NCI-H510A (cell line): ENCODE results near the gene MACROH2A1.

Source experiments
- DNase-seq: peaks from one replicate; lab custom pipeline; 2025; lab: John Stamatoyannopoulos, UW

The MACROH2A1 gene

DNA sequence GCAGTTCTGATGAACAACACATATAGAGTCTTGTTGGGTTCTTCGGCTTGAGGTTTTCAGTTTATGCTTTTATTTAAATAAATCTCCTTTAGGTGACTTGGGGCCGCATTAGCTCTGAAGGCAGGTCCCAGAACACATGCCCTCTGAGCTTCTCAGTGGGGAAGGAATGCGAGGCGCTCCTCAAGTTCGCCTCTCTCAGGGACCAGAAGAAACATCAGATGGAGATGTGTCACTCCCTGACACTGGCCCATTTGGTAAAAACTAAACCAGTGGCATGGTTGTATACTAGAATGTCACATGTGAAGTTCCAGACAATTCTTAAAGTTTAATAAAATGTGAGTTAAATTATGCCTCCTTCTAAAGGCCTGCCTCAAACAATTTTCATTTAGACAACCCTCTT lies 1.9 kb downstream of the MACROH2A1 start:
- DNase-seq: no peak

DNA sequence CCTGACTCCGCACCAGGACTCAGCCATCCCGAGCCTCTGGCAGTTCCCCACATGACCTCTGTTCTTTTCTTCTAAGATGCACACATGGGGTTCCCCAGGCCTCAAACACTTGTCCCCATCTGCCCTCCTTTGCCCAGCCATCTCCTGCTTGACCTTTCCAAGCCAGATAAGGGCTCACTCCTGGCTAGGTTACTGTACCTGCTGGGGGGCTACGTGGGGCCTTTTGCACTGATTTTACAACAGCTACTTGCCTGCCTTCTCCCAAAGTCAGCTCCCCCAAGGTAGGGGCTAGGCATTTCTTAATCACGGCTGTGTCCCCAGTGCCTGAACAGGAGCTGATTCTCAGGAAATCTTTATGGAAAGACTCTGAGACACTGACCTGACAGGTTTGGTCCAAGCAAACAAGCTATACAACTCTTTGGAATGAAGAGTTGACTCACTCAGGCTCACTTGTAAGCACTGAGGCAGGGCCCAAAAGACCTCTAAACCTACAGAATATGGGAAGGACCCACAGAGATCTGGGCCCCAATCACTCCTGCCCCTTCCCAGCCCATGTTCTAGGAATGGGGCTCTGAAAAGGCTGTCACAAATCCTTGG lies 2.5 kb downstream of the MACROH2A1 start:
- no peak for DNase-seq

DNA sequence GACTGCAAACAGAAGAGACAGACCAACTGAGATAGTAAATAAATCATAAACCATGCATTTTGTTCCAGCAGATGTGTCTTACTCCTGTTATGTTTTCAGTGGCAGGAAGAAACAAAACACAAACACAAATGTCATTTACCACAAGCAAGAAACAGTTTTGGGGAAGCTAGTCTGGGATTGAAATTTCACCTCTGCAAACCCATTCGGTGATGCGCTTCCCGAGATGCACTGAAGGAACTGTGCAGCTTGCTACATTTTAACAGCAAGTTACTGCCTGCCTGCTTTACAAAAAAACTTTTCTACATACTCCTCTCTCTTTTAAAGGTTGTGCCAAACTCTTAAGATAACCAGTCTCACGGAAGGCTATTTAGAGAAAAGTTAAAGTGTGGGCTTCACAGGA lies 3.2 kb downstream of the MACROH2A1 start:
- no peak for DNase-seq

DNA sequence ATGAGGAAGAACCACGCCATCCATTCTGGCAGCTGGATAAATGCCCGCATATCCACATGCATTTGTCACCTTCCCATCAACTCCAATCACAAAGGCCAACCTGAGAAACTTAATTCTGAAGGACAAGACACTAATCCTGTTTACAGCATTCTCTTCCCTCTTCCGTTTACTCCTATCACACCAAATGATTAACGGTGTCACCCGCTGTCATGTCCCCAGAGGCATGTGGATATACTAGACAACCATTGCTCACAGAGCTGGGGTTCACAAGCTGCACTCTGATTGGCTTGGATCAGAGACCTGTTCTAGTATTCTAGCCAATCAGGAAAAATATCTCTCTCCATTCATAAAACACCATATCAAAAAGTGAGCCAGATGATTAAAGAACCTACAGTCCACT lies 3.6 kb downstream of the MACROH2A1 start:
- no peak for DNase-seq

DNA sequence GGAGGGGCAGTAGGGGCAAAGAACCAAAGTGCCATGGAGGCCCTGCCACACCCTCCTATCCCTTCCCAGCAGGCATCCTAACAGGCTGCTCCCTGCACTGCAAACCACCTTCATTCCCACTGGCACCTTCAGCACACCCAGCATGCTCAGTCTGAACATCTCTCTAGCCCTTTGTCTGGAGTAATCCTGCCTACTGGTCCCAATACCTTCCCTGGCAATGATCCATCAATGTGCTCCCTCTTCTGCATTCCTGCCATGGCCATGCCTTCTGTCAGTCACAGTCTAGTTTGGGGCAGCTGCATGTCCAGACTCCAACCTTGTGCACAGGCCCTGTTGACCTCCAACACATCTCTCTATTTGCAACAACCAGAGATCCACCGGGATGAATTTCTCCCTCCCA lies 4.9 kb downstream of the MACROH2A1 start:
- DNase-seq: no peak

DNA sequence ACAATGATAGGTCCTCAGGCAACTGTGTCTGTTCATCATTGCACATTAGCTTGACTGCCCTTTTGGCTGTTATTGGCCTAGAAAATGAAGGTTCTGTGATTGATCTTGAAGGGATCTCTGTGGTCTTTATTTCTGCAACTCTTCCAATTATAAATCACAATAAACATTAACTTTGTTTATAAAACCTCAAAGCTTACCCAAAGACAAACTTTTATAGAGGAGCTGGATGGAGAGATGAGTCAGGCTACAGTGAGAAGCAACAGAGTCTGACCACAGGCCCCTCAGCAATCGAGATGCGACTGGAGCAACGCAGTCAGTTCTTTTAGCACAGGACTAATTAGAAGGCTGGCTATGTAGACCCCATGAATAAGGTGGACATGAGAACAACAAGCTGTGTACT lies 5.3 kb downstream of the MACROH2A1 start:
- DNase-seq: no peak

DNA sequence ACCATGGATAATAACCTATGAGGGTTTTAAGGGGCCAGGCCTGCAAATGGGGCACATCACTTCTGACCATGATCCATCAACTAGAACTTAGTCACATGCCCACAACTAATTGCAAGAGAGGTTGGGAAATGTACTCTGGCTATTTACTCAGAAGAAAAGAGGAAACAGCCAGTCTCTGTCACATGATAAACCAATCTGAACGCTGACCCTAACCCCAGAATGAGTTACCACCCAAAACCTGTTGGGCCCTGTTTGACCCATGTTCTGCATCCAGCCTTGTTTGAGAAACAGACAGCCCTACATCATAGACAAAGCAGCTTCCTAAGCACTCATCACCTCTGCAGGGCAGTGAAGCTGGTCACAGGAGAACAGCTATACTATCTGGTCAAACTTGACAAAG lies 5.8 kb downstream of the MACROH2A1 start:
- no peak for DNase-seq

DNA sequence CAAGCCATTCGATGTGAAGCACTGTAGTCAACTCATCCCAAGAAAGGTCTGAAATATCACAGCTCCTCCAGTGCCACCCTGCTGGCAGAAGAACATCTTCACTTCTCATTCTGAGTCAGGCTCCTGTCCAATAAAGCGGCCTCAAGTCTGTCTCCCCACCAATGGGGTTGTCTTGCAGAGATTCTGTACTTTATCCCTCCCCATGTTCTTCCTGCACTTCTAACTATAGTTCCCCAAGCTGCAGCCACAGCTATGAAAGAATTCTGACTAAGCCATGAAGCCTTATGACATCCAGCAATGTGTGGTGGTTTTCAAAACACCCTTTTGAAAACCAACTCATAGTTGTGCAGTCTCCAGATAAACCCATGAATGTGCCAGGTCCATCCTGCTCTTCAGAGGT lies 6.8 kb downstream of the MACROH2A1 start:
- DNase-seq: no peak

DNA sequence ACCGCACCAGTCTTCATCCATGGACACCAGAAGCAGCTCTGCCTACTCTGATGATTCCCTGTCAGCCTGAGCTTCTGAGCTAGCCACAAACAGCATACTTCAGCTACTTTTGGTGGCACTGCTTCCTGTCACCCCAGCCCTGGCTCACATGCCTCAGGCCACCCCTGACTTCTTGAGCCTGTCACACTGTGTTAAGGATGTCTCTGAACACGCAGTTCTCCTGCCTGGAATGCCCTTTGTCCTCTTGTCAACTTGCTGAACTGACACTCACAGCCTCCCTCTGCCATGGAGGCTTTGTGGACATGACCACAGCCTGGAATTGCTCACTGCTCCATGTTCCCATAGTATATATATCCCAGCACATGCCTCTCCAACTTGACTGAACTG lies 7.2 kb downstream of the MACROH2A1 start:
- no peak for DNase-seq

DNA sequence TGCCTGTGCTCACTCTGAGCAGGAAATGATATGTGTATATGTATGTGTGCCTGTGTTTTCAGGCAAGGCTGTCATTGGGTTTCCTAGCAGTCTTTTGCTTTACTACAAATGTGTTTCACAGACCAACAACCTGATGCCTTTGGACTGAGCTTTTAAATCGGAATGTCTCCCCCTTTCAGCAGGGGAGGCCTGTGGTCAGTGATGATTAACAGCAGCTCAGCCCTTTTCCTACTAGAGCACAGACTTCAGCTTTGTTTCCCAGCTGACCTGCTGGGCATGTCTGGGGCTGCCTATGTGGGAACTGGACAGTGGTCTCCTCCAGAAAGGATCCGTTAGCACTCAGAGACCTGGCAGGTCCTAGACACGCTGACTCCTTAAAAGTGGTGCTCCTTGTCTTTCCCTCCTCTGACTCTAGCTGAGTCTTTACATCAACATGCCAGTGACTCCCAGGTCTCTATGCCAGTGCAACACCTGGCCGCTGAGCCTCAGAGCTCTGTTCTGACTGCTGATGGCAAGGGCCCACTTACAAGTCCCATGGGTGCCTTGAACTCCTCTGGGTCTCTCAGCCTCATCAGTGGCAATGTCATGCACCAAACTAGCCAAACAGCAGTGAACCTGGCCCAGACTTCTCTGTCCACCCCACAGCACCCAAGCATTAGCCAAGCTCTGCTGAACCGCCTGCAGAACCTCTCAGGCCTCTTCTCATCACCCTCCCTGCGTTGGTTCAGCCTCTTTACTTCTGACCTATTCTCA lies 7.7 kb downstream of the MACROH2A1 start:
- no peak for DNase-seq

DNA sequence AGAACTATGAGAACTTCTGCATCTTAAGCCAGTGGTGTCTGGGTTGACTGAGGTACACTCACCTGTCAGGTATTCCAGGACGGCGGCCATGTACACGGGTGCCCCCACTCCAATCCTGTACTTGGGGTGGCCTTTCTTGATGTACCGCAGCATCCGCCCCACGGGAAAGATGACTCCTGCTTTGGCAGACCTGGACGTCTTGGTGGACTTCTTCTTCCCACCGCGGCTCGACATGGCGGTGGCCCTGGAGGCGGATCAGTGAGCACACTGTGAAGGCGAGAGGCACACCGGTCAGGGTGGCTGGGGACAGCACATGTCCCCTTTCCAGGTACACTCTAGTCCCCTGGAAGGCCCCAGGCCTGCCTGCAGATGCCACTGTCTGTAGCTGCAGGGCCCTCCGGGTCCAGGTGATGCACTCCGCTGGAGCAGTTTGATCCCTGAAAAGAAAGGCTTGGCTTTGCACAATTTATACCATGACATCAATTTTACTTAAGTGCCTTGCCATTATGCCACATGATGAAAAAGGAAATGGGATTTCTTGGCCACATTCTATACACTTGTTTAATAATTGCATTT lies 10.1 kb downstream of the MACROH2A1 start:
- no peak for DNase-seq

DNA sequence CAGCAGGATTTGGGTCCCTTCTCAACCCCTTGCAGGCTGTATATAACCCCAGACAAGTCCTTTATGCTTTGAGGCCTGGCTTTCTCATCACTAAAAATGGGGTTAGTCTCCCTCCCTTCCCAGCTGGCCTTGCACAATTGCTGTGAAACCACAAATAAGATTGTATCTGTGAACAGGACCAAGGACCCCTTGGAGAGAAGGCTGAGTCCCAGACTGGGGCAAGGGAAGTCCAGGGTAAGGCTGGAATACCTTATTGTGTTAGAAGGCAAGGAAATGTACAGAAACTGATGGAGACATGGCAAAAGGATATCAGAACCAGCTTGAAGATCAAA lies 11.4 kb downstream of the MACROH2A1 start:
- DNase-seq: no peak

DNA sequence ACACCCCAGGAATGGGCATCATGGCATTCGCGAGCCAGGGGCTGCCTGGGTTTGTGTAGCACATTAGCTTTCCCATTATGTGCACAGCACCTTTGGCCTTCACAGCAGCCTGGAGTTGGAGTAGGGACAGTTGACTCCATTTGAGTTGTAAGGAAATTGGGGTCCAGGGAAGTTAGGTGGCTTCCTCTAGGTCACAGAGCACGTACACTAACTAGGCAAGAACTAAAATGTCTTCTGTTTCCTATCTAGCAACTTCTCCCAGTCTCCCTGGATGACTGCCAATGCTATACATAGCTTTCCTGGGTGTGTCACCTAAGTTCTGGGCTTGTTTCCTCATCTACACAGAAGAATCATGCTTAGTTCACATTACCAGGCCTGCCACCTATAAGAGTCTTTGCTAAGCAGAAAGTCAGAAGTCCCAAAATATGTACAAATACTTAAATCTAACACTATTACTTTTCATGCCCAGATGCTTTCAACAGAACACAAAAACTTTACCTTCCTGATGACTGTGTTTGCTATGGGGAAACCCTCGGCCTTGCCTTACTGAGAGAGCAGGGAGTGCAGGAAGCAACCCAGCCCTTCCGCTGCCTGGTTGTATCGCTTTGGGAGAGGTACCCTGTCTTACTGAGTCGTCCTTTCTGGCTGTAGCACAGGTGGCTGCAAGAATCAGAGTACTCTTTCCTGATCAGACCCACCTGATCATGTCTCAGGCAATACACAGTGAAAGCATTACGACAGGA lies 12.0 kb downstream of the MACROH2A1 start:
- no peak for DNase-seq

DNA sequence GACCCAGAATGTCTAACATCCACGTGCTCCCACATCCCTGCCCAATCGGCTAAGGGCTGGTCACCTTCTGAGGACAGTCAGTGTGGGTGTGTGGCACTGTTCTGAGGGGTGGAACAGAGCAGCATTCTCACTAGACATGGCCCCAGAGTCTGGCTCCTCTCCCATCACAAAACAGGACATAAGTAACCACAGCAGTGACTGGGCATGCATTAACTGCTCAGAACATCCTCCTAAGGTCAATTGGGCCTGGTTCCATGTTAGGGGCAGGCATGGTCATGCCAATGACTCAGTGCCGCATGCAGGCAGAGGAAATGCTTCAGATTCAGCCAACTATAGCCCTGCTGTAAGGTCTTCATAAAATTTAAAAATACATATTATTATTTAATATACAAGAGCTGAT lies 12.9 kb downstream of the MACROH2A1 start:
- DNase-seq: no peak

DNA sequence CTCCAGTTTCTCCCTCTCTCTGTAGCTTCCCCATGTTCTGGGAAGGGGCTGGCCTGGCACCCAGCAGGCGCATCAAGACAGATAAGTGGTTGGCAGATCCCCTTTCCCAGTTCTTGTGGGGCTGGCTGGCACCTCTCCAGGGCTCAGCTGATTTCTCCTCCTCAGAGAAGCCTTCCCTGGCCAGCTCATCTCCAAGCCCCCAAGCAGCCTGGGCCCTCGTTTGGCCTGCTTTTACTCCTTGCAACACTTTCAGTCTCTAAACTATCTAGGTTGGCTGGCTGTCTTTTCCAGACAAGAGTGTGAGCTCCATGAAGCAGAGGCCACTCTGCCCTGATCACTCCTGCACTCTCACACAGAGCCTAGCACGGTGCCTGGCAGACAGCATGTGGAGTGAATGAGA lies 13.5 kb downstream of the MACROH2A1 start:
- DNase-seq: no peak

DNA sequence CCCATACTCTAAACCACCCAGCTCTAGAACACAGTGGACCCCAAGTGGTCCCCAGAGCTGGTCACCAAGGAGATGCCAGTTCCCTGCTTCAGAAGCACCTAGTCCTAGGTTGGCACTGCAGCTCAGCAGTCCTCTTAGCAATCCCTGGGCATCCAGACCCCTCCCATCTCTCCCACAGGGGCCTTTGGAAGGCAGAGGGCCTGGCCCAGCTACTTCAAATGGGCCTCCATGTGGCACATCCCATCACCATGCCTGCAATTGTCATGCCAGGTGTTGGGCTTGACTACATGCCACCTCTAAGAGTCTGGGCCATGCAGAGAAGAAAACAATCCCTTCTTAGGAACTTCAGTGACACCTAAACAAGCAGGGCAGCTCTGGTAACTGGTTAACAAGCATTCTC lies 14.1 kb downstream of the MACROH2A1 start:
- DNase-seq: no peak

DNA sequence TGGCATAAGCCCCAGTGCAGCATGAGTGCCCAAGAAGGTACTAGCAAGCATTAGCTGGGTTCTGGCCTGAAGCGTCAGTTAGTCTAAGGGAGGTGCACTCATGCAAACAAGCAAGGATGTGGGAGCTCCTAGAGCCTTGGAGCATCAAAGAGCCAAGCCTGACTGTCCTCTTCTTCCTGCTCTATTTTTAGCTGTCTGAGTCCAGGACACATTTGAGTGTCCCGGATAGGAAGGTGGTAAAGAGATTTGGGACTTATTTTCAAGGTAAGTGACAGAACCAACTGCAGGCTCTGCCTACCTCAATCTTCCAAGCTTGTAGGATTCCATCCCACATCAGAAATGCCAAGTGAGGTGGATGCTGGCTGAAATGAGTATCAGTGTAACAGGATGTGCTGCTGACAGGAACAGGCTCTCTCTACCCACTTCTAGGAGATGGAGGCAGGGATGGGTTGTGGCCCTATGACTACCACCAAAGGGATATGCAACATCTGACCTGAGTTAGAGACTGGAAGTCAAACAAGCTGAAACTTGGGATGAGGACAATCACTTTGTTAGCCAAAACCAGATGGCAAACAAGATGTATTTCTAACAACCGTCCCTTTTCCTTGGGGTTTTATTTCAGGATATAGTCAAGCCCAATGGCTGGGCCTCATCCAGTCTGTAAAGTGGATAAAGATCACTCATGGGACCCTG lies 15.1 kb downstream of the MACROH2A1 start:
- DNase-seq: no peak

DNA sequence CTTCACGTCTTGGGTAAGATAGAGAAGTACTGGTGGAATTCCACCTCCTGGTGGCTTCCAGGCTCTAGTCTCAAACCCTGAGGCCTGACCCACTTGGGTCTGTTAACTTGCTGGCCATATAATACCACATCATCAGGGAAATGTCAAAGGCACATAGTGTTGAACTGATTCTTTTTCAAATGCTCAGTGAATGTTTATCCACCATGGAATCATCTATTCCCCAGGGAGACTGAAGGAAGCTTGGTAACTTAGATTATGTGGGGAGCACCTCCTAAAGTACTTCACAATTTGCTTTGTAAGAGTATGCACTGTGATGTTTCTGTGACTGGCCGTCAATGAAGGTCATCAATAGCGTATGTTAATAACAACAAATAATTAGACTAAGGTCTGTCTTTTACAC lies 16.1 kb downstream of the MACROH2A1 start:
- no peak for DNase-seq

DNA sequence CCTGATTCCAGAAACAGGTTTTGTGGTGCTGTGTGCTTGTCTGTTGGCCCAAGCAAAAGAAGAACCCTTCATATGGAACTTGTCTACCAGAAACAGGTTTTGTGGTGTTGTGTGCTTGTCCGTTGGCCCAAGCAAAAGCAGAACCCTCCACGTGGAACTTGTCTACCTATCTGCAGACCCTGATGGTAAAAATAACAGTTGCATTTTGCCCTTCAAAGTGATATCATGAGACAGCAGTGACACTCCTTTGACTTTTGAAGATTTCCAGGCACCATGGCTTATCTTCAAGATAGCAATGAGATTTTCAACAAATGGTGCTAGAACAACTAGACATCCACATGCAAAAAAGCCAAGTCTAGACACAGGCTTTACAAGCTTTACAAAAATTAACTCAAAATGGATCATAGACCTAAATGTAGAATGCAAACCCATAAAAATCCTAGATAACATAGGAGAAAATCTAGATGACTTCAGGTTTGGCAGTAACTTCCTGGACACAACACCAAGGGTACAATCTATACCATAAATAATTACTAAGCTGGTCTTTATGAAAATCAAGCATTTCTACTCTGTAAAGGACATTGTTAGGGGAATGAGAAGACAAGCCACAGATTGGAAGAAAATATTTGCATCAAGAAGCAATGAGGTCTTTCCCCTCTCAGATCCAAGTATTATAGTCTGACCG lies 16.8 kb downstream of the MACROH2A1 start:
- no peak for DNase-seq

DNA sequence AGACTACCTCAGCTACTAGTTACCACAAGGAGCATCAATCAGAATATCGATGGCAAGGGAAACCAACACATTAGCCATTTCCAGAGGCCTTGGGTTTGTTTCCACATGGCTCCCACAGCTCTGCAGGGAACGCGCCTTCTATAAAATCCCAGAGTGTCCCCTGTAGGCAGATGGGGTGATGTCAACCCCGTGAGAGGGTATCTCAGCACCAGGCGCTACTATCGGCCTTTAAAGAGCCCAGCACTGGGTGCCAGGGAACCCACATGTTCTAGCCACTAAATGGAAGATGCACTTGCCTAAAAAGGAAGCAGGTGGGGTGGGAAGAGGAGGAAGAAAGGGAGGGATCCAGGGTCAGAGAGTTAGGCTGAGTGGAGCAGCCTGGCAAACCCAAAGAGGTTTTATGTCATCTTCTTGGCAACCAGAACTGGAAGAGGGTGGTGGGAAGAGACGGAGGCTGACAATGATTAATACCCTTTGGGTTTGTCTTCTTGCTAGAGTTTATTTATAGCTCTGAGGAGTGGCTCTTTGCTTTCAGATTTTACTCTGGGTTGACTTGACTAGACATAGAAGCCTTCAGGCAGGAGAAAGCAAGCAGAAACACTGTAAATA lies 19.9 kb downstream of the MACROH2A1 start:
- no peak for DNase-seq
